Measurements from ENCODE around the gene TMEM9.

DNA sequence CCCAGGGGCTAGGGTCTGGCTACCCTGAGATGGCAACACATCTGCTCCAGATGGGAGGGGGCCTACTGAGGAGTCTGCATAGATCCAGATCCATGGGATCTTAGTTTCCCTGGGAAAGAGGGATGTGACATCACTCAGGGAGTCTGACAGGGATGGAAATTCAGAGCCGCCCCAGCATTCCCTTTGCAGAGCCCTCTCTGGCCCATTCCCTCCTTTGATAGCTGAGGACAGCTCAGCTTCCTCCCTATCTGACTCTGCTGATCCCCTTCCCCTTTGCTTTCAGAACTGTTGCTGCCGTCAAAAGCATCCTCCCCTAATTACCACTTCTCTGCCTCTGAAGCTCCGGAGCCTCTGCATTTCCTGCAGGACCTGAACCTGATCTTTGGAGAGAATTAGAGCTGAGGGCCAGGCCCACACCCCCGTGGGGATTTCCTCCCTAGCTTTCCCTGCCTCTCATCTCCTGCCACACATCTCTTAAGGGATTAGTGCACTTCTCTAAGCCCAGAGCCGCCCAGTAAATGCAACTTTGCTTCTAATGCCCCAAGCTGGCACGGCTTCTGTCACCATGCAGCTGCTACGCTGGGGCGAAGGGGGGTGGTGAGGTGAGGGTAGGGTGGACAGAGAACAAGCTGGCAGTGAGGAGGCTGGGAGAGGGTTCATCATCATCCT is 17.8 kb downstream of the TMEM9 start:
- TF ChIP-seq POLR2AphosphoS5 (IDR thresholded peaks at IDR 0.05; ENCODE audit: low read depth, low read length): no peak
- TF ChIP-seq POLR2A (IDR thresholded peaks at IDR 0.05; ENCODE audit: low read depth, low read length): no peak
- no peak for TF ChIP-seq TAF1 (IDR thresholded peaks at IDR 0.05; ENCODE audit: low read depth, low read length)
- TF ChIP-seq SPI1 (IDR thresholded peaks at IDR 0.05; ENCODE audit: low read depth, low read length): no peak
- TF ChIP-seq PAX5 (IDR thresholded peaks at IDR 0.05; ENCODE audit: insufficient read depth, low read length, severe bottlenecking): no peak
